ENCODE results near the gene NPL. TPM values are rescaled to one million over a fixed set of nuclear protein-coding genes. Genes with fewer than 3 reads are reported as not detected.

NPL gene
- total RNA-seq, 2 donors from 2014 or later = 2.2 to 6.8 TPM

DNA sequence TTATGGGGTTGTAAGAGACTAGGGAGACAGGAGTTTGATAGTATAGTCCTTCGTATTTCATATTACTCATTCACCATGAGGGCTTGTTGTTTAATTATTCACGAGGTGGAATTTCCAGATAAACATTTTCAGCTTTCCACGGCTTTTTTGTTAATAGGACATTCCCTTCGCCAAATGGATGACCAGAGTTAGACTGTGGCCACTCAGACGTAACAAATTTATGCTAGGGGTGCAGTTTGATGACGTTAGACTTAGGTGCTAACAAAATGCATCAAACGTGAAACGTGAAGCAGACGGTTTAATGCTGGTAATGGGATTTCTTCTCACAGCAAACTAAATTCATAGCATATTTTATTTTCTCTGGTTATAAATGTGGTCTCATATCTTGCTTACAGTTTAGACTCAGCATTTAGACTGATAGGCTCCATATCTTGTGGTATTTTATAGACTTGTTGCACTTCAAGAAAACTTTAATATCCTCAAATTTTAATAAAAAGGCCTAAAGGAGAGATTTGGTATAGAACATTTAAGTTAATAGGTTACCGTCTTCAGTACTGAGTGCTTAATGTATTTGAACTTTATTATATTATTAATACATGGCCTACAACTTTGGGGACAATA is 51.9 kb downstream of the NPL start:
- Histone ChIP-seq H3K27ac (no peak overlapping the region), H3K9me3 (no peaks in the 10 kb centered on the region), H3K4me3 (no peak overlapping the region), H3K27me3 (replicated peaks; ENCODE audit: insufficient read depth) (no peaks in the 10 kb centered on the region), H3K4me1 (replicated peaks) (no peaks in the 10 kb centered on the region), H3K36me3 (no peaks in the 10 kb centered on the region)
- WGBS = 28% methylated on average over 10 of the region's 10 CpGs
- intact Hi-C loops (cut with DNase I) = no loop called here
- no peak for TF ChIP-seq POLR2A (IDR thresholded peaks at IDR 0.05)
- TF ChIP-seq, protein P1, sequence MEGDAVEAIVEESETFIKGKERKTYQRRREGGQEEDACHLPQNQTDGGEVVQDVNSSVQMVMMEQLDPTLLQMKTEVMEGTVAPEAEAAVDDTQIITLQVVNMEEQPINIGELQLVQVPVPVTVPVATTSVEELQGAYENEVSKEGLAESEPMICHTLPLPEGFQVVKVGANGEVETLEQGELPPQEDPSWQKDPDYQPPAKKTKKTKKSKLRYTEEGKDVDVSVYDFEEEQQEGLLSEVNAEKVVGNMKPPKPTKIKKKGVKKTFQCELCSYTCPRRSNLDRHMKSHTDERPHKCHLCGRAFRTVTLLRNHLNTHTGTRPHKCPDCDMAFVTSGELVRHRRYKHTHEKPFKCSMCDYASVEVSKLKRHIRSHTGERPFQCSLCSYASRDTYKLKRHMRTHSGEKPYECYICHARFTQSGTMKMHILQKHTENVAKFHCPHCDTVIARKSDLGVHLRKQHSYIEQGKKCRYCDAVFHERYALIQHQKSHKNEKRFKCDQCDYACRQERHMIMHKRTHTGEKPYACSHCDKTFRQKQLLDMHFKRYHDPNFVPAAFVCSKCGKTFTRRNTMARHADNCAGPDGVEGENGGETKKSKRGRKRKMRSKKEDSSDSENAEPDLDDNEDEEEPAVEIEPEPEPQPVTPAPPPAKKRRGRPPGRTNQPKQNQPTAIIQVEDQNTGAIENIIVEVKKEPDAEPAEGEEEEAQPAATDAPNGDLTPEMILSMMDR (IDR thresholded peaks at IDR 0.05) = no peak
- no peak for TF ChIP-seq POLR2AphosphoS5 (IDR thresholded peaks at IDR 0.05)
- DNase-seq (ENCODE audit: low spot score) = no peak

DNA sequence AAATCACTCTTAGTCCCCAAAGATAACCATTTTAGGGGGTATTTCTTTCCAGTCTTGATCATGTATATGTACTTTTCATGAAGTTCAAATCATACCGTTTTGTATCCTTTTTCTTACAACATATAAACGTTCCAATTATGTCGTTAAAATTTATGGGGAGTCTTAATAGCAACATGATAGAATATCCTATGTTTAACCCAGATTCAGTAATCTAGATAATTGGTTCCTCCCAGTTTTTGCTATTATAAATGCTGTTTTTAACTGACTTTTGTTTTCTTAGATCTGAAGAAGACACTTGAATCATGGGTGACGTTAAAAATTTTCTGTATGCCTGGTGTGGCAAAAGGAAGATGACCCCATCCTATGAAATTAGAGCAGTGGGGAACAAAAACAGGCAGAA is 52.7 kb downstream of the NPL start:
- intact Hi-C loops (cut with DNase I) = no loop called here
- TF ChIP-seq, protein P1 (IDR thresholded peaks at IDR 0.05) = no peak
- TF ChIP-seq POLR2A (IDR thresholded peaks at IDR 0.05) (no peak), POLR2AphosphoS5 (IDR thresholded peaks at IDR 0.05) (no peak)

DNA sequence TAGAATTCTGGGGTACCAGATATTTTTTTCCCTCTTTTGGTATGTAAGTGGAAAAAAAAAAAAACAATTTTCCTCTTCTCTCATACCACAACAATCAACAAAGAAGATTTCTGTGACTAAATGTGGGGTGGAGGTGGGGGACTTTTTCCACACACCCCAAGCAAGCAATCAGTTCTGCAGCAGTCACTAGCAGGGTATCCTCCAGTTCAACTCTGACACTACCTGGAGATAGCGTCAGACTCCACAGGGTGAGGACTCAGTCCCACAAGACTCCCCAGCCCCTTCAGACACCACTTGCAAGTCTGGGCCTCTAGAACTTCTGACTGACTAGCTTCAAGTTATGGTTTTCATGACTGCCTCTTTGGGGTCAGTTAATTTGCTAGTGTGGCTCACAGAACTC is 55.8 kb downstream of the NPL start:
- H3K27me3 ChIP-seq (replicated peaks; ENCODE audit: insufficient read depth) = no peaks in the 10 kb centered on the region
- no peaks in the 10 kb centered on the region for H3K36me3 ChIP-seq
- no peak for DNase-seq (ENCODE audit: low spot score)
- no peaks in the 10 kb centered on the region for H3K9me3 ChIP-seq
- no peak for TF ChIP-seq POLR2AphosphoS5 (IDR thresholded peaks at IDR 0.05)
- TF ChIP-seq, protein P1 (IDR thresholded peaks at IDR 0.05) = no peak
- TF ChIP-seq POLR2A (IDR thresholded peaks at IDR 0.05) = no peak
- no peak overlapping the region for H3K4me3 ChIP-seq
- intact Hi-C loops (cut with DNase I) = no loop called here
- no peak overlapping the region for H3K27ac ChIP-seq
- H3K4me1 ChIP-seq (replicated peaks) = no peaks in the 10 kb centered on the region
- 96% methylated on average over 1 of the region's 1 CpG for WGBS

More for the DNA sequence above, 52.7 kb downstream of the NPL start:
- DNase-seq (ENCODE audit: low spot score) = no peak
- no peaks in the 10 kb centered on the region for H3K4me1 ChIP-seq (replicated peaks)
- no peaks in the 10 kb centered on the region for H3K36me3 ChIP-seq
- H3K27me3 ChIP-seq (replicated peaks; ENCODE audit: insufficient read depth) = no peaks in the 10 kb centered on the region
- H3K4me3 ChIP-seq = no peak overlapping the region
- no peak overlapping the region for H3K27ac ChIP-seq
- WGBS = 12% methylated on average over 4 of the region's 4 CpGs
- H3K9me3 ChIP-seq = no peaks in the 10 kb centered on the region

DNA sequence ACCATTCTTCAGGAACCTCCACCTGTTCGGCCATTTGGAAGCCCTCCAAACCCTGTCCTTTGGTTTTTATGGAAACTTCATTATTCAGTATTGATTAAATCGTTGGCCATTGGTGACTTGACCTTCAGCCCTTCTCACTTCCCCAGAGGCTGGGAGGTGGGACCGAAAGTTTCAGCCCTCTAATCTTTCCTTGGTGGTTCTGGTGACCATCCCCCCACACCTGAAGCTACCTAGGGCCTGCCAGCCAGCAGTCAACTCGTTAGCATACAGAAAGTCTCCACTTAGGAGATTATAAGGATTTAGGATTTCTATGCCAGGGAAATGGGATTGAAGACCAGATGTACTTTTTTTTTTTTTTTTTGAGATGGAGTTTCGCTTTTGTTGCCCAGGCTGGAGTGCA is 56.3 kb downstream of the NPL start:
- Histone ChIP-seq H3K4me1 (replicated peaks) (no peaks in the 10 kb centered on the region), H3K27ac (no peak overlapping the region), H3K27me3 (replicated peaks; ENCODE audit: insufficient read depth) (no peaks in the 10 kb centered on the region), H3K9me3 (no peaks in the 10 kb centered on the region), H3K4me3 (no peak overlapping the region), H3K36me3 (no peaks in the 10 kb centered on the region)
- no peak for DNase-seq (ENCODE audit: low spot score)
- TF ChIP-seq, protein P1 (IDR thresholded peaks at IDR 0.05) = no peak
- TF ChIP-seq POLR2A (IDR thresholded peaks at IDR 0.05) (no peak), POLR2AphosphoS5 (IDR thresholded peaks at IDR 0.05) (no peak)
- WGBS = 81% methylated on average over 5 of the region's 5 CpGs
- intact Hi-C loops (cut with DNase I) = no loop called here

DNA sequence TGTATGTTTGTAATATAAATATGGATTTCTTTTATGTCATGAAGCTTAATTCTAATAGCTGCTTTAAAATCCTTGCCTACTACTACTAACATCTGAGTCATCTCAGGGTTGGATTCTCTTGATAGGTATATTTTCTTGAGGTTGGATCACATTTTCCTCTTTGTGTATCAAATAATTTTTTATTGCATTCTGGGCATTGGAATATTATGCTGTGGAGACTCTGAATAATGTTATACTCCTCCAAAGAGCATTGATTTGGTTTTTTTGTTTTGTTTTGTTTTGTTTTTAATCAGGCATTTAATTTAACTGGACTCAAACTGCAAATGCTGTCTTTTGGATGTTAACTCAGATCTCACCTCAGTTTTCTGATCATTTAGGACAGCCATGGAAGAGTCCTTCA is 57.5 kb downstream of the NPL start:
- Histone ChIP-seq H3K27ac (no peak overlapping the region), H3K4me1 (replicated peaks) (no peaks in the 10 kb centered on the region), H3K4me3 (no peak overlapping the region), H3K36me3 (no peaks in the 10 kb centered on the region), H3K9me3 (no peaks in the 10 kb centered on the region), H3K27me3 (replicated peaks; ENCODE audit: insufficient read depth) (no peaks in the 10 kb centered on the region)
- intact Hi-C loops (cut with DNase I) = no loop called here
- no peak for DNase-seq (ENCODE audit: low spot score)
- no peak for TF ChIP-seq POLR2A (IDR thresholded peaks at IDR 0.05)
- TF ChIP-seq, protein P1 (IDR thresholded peaks at IDR 0.05) = no peak
